Natural killer cell treated with Interleukin-12 subunit alpha and Interleukin-12 subunit beta and Interleukin-15 and Interleukin-18, amount 100 ng/mL, for 72 hours (primary cell): ENCODE measurements around the gene MRTFA. TPM values are rescaled to one million over a fixed set of nuclear protein-coding genes. Genes with fewer than 3 reads are reported as not detected.
"Not testable (repeated sequence)": the region's sequence is repeated elsewhere in the genome, so short reads cannot be mapped to it uniquely, and the experiment has no call there.

Source experiments
- ATAC-seq, 2 donors: fragments of 150-1000 bp; cut with Tn5 transposase in 1 of 2; sonication (Bioruptor Pico), chemical (Tn5 transposase) in 1 of 2; 2 replicates each; pipeline ENCODE4 v1.10.0; 2021
- DNase-seq: peaks from one replicate; pipeline ENCODE4 v3.0.0; 2022; ENCODE audit warnings: low spot score
- H3K27ac Mint-ChIP-seq, 2 donors: 1 replicate in 1 of 2; 2 replicates in 1 of 2; pipeline ENCODE4 v1.8.0; 2022; ENCODE audit warnings: mixed read lengths in 2 of 2, mild to moderate bottlenecking in 1 of 2, moderate library complexity in 1 of 2
- H3K27me3 Mint-ChIP-seq, 2 donors: 1 replicate in 1 of 2; 2 replicates in 1 of 2; pipeline ENCODE4 v1.8.0; 2022; ENCODE audit warnings: mixed read lengths in 2 of 2
- H3K36me3 Mint-ChIP-seq: one replicate; pipeline ENCODE4 v1.8.0; 2022; ENCODE audit warnings: mixed read lengths
- H3K4me1 Mint-ChIP-seq, 2 donors: 1 replicate in 1 of 2; 2 replicates in 1 of 2; pipeline ENCODE4 v1.8.0; 2022; ENCODE audit warnings: low read depth in 2 of 2, mixed read lengths in 2 of 2, mild to moderate bottlenecking in 1 of 2
- H3K4me3 Mint-ChIP-seq: one replicate; pipeline ENCODE4 v1.8.0; 2022; ENCODE audit warnings: mixed read lengths
- H3K9me3 Mint-ChIP-seq: 2 replicates; pipeline ENCODE4 v1.8.0; 2022; ENCODE audit warnings: mixed read lengths
- total RNA-seq, 2 donors: library from RNA; stranded (reverse); gene quantifications; one replicate each; pipeline ENCODE4 v1.2.3, GENCODE V29; 2022

Gene MRTFA
- total RNA-seq, 2 donors from 2014 or later = 53.4 to 86.9 TPM

DNA sequence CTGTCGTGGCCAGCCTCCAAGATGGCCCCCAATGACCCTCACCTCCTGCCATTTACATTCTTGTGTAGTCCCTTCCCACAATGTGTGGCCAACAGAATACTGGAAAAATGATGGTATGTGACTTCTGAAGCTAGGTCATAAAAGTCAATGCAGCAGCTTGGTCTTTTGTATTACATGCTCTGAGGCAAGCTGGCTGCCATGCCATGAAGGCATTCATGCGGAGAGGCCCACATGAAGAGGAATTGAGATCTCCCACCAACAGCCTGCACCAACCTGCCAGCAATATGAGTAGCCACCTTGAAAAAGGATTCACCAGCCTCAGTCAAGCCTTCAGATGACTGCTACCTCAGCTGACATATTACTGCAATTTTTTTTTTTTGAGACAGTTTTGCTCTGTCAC, 4.6 kb downstream of the MRTFA start:
- ATAC-seq (no peak), DNase-seq (no peak)
- H3K4me3 Mint-ChIP-seq = no peak overlapping the region
- no peaks in the 10 kb centered on the region for H3K36me3 Mint-ChIP-seq
- no peak overlapping the region for H3K27ac Mint-ChIP-seq
- H3K4me1 Mint-ChIP-seq = peaks cover 34 to 42% of the 10 kb centered on the region in 2 donors
- H3K9me3 Mint-ChIP-seq = no peaks in the 10 kb centered on the region
- no peaks in the 10 kb centered on the region for H3K27me3 Mint-ChIP-seq

DNA sequence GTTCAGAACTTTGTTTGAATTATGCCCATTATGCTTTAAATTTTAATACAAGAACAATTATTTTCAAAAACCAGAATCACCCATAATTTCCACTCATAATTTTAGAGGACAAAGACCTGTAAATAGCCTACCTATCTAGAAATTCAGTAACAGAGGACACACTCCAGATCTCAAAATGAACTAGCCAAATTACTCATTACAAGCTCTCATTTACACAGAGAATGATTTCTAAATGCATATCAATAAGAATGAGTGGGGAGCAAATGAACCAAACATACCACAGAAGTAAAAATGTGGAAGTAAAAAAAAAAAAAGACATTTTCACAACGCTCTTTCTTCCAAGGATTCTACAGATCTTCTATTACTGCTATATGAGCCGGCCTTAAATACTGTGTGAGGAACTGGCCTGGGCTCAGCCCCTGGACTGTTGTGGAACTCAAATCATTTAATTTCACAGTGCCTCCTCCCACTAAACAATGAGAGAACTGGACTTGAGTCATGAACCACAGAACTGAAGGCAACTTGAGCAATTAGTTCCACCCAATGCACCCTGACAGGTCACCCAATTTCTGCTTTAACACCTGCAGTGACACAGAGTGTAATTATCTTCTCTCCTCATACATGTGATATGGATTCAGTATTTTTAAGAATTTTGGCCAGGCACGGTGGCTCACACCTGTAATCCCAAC, 8.0 kb downstream of the MRTFA start:
- H3K9me3 Mint-ChIP-seq = no peaks in the 10 kb centered on the region
- no peaks in the 10 kb centered on the region for H3K36me3 Mint-ChIP-seq
- ATAC-seq (peak in 1 of 2 donors; percentile 58), DNase-seq (no peak)
- H3K4me1 Mint-ChIP-seq = peaks cover 26 to 31% of the 10 kb centered on the region in 2 donors
- H3K27ac Mint-ChIP-seq = peak overlapping the region in 1 of 2 donors; percentile 11
- H3K4me3 Mint-ChIP-seq = no peak overlapping the region
- H3K27me3 Mint-ChIP-seq = no peaks in the 10 kb centered on the region

GRCh38 chr22:40627612-40628011, 8.9 kb downstream of the MRTFA start:
- Mint-ChIP-seq H3K27me3 (no peaks in the 10 kb centered on the region), H3K4me1 (peaks cover 26 to 29% of the 10 kb centered on the region in 2 donors)

GRCh38 chr22:40626851-40627250, 9.7 kb downstream of the MRTFA start:
- Mint-ChIP-seq H3K27ac (peak overlapping the region in 1 of 2 donors; percentile 30), H3K4me3 (no peak overlapping the region), H3K27me3 (no peaks in the 10 kb centered on the region), H3K4me1 (peaks cover 26 to 31% of the 10 kb centered on the region in 2 donors), H3K9me3 (no peaks in the 10 kb centered on the region), H3K36me3 (no peaks in the 10 kb centered on the region)
- DNase-seq = no peak
- ATAC-seq = no peak

More at GRCh38 chr22:40627612-40628011, 8.9 kb downstream of the MRTFA start:
- Mint-ChIP-seq H3K27ac (no peak overlapping the region), H3K9me3 (no peaks in the 10 kb centered on the region), H3K36me3 (no peaks in the 10 kb centered on the region), H3K4me3 (no peak overlapping the region)
- ATAC-seq (no peak), DNase-seq (no peak)

DNA sequence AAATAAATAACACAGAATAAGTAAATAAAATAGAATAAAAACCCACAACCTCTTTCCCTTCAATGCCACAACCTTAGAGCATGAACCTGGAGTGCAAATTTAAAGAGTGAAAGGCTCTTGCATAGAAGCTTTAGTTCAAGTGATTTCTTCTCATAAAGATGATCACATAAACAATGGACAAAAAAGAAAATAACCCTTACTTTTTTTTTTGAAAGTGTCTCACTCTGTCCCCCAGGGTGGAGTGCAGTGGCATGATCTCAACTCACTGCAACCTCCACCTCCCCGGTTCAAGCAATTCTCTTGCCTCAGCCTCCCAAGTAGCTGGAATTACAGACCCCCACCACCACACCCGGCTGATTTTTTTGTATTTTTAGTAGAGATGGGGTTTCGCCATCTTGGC, 10.7 kb downstream of the MRTFA start:
- H3K36me3 Mint-ChIP-seq, H3K27ac Mint-ChIP-seq, ATAC-seq, H3K9me3 Mint-ChIP-seq, H3K27me3 Mint-ChIP-seq, DNase-seq, H3K4me3 Mint-ChIP-seq: not testable (repeated sequence)
- peaks cover 27 to 32% of the 10 kb centered on the region in 2 donors for H3K4me1 Mint-ChIP-seq

DNA sequence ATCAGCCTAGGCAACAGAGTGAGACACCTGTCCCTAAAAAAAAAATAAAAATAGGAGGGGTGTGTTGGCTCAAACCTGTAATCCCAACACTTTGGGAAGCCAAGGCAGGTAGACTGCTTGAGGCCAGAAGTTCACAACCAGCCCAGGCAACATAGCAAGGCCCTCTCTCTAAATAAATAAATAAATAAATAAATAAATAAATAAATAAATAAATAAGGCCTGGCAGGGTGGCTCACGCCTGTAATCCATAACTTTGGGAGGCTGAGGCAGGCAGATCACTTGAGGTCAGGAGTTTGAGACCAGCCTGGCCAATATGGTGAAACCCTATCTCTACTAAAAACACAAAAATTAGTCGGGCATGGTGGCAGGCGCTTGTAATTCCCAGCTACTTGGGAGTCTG, 11.2 kb downstream of the MRTFA start:
- ATAC-seq, H3K9me3 Mint-ChIP-seq, H3K4me3 Mint-ChIP-seq, DNase-seq, H3K27ac Mint-ChIP-seq, H3K36me3 Mint-ChIP-seq, H3K27me3 Mint-ChIP-seq: not testable (repeated sequence)
- H3K4me1 Mint-ChIP-seq = peaks cover 30 to 37% of the 10 kb centered on the region in 2 donors

- H3K4me1 Mint-ChIP-seq = peaks cover 30 to 37% of the 10 kb centered on the region in 2 donors
- ATAC-seq (no peak), DNase-seq (no peak)
- H3K27ac Mint-ChIP-seq = no peak overlapping the region
- no peaks in the 10 kb centered on the region for H3K27me3 Mint-ChIP-seq
- H3K9me3 Mint-ChIP-seq = peaks cover 3% of the 10 kb centered on the region
- H3K4me3 Mint-ChIP-seq = no peak overlapping the region
- no peaks in the 10 kb centered on the region for H3K36me3 Mint-ChIP-seq
These were observed 11.7 kb downstream of the MRTFA start for GRCh38 chr22:40624770-40625169.

- Mint-ChIP-seq H3K4me3 (no peak overlapping the region), H3K27ac (no peak overlapping the region), H3K36me3 (no peaks in the 10 kb centered on the region), H3K27me3 (no peaks in the 10 kb centered on the region), H3K9me3 (peaks cover 3% of the 10 kb centered on the region), H3K4me1 (peaks cover 30 to 32% of the 10 kb centered on the region in 2 donors)
- ATAC-seq = no peak
- DNase-seq = no peak
These were observed 15.0 kb downstream of the MRTFA start for GRCh38 chr22:40621309-40622151.

DNA sequence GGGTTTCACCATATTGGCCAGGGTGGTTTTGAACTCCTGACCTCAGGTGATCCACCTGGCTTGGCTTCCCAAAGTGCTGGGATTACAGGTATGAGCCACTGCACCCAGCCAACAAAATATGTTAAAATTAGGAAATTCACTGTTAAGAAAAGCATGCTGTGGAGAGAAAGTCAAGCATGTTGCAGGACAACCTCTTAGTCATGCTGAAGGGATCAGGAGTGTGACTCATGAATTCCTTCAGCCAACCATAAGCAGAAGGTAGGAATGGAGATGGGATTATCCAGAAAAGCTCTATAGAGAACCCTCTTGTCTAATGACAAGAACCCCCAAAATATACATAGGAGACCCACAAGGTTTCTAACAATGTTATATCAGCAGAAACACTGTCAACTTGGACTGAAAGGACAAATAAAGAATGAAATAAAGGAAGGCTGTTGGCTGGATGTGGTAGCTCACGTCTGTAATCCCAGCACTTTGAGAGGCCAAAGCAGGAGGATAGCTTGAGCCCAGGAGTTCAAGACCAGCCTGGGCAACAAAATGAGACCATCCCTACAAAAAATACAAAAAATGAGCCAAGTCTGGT, 16.0 kb downstream of the MRTFA start:
- DNase-seq = no peak
- Mint-ChIP-seq H3K36me3 (no peaks in the 10 kb centered on the region), H3K27ac (no peak overlapping the region), H3K4me1 (peaks cover 35 to 37% of the 10 kb centered on the region in 2 donors), H3K9me3 (peaks cover 3% of the 10 kb centered on the region), H3K27me3 (no peaks in the 10 kb centered on the region), H3K4me3 (no peak overlapping the region)
- no peak for ATAC-seq

DNA sequence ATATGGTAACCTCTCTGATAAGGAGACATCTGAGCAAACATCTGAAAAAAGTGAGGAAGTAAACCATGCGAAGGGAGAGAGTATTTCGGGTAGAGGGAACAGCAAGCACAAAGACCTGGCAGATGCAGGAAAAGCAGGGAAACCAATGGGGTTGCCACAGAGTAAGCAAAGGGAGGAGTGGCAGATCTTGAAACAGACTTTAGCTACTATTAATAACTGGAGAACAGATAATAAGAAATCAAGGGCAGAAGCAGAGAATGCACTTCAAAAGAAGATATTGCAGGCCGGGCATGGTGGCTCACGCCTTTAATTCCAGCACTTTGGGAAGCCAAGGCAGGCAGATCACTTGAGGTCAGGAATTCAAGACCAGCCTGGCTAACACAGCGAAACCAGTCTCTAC, 18.1 kb downstream of the MRTFA start:
- Mint-ChIP-seq H3K27me3 (no peaks in the 10 kb centered on the region), H3K9me3 (peaks cover 3% of the 10 kb centered on the region), H3K4me1 (peaks cover 33 to 35% of the 10 kb centered on the region in 2 donors), H3K27ac (peak overlapping the region in 1 of 2 donors; percentile 18), H3K36me3 (no peaks in the 10 kb centered on the region), H3K4me3 (no peak overlapping the region)
- DNase-seq (no peak), ATAC-seq (no peak)

- Mint-ChIP-seq H3K36me3 (no peaks in the 10 kb centered on the region), H3K27me3 (no peaks in the 10 kb centered on the region), H3K4me1 (peaks cover 28 to 34% of the 10 kb centered on the region in 2 donors), H3K9me3 (peaks cover 3% of the 10 kb centered on the region), H3K4me3 (no peak overlapping the region), H3K27ac (no peak overlapping the region)
- ATAC-seq = no peak
- DNase-seq = no peak
These were observed 19.9 kb downstream of the MRTFA start for GRCh38 chr22:40616578-40616977.

DNA sequence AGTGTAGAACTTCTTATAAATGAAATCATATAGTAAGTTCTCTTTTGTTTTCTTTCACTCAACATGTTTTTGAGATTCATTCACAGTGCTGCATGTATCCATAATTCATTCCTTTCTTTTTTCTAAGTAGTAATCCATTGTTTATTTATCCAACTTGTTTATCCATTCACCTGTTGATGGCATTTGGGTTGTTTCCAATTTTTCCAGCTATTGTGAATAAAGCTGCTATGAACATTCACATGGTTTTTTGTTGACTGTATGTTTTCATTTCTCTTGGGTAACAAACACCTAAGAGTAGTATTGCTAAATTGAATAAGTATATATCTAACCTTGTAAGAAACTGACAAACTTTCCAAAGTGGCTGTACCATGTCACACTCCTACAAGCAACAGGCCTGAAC, 23.5 kb downstream of the MRTFA start:
- Mint-ChIP-seq H3K27ac (no peak overlapping the region), H3K9me3 (no peaks in the 10 kb centered on the region)

GRCh38 chr22:40612291-40612751, 24.2 kb downstream of the MRTFA start:
- H3K4me3 Mint-ChIP-seq = no peak overlapping the region
- peaks cover 13 to 26% of the 10 kb centered on the region in 2 donors for H3K4me1 Mint-ChIP-seq
- no peaks in the 10 kb centered on the region for H3K36me3 Mint-ChIP-seq
- DNase-seq (no peak), ATAC-seq (no peak)
- no peaks in the 10 kb centered on the region for H3K27me3 Mint-ChIP-seq
- no peak overlapping the region for H3K27ac Mint-ChIP-seq
- H3K9me3 Mint-ChIP-seq = no peaks in the 10 kb centered on the region

More for the DNA sequence above, 23.5 kb downstream of the MRTFA start:
- Mint-ChIP-seq H3K4me1 (peaks cover 19 to 26% of the 10 kb centered on the region in 2 donors), H3K27me3 (no peaks in the 10 kb centered on the region), H3K4me3 (no peak overlapping the region), H3K36me3 (no peaks in the 10 kb centered on the region)
- ATAC-seq (no peak), DNase-seq (no peak)

- no peaks in the 10 kb centered on the region for H3K27me3 Mint-ChIP-seq
- no peaks in the 10 kb centered on the region for H3K9me3 Mint-ChIP-seq
- ATAC-seq (no peak), DNase-seq (no peak)
- H3K36me3 Mint-ChIP-seq = no peaks in the 10 kb centered on the region
- peaks cover 15 to 22% of the 10 kb centered on the region in 2 donors for H3K4me1 Mint-ChIP-seq
- H3K4me3 Mint-ChIP-seq = no peak overlapping the region
- H3K27ac Mint-ChIP-seq = no peak overlapping the region
These were observed 24.9 kb downstream of the MRTFA start for GRCh38 chr22:40611606-40612005.
